Endothelial cell of umbilical vein (primary cell): Measurements from ENCODE around the gene FXYD6. TPM values are rescaled to one million over a fixed set of nuclear protein-coding genes. Genes with fewer than 3 reads are reported as not detected.
A peak's percentile ranks its signal among the peaks of the same experiment; 100 is the strongest.

Experiments
- BruUV-seq: library from RNA; stranded (reverse); fragments of 400-500 nt; replicated peaks from 2 replicates; lab custom pipeline; 2021; lab: Mats Ljungman, UMichigan
- CTCF ChIA-PET: fragments of 300-600, 350-600 bp; sonication (Branson Sonifier 250); formaldehyde crosslinking; loops from one replicate; lab custom pipeline; 2021; ENCODE audit warnings: antibody characterized with exemption, inconsistent platforms; lab: Charles Lee
- POLR2A ChIA-PET: fragments of 300-600, 350-600 bp; sonication (Branson Sonifier 250); formaldehyde crosslinking; loops from one replicate; lab custom pipeline; 2021; ENCODE audit warnings: antibody characterized with exemption, inconsistent platforms; lab: Charles Lee
- DNase-seq: peaks from one replicate; pipeline ENCODE4 v3.0.0-alpha.2; 2011; ENCODE audit warnings: low read depth, low spot score
- FAIRE-seq: peaks from 2 replicates; lab custom pipeline; 2011; peaks lifted over from hg19 to GRCh38; lab: Jason Lieb, UNC
- H2AFZ ChIP-seq: 2 replicates; pipeline ENCODE4 v1.6.0; 2012; ENCODE audit warnings: low read depth, low read length, control low read depth, inconsistent platforms
- H3K27ac ChIP-seq: 2 replicates; pipeline ENCODE4 v1.5.1; 2011; ENCODE audit warnings: low read depth, mild to moderate bottlenecking, control low read depth, low read length, moderate library complexity; ENCODE audit not compliant: insufficient read depth
- H3K27me3 ChIP-seq, 2 experiments: 2 replicates each; pipeline versions ENCODE4 v1.6.0 to v1.6.1; 2011; ENCODE audit warnings: low read length in 2 of 2, mixed read lengths in 1 of 2; ENCODE audit not compliant: control insufficient read depth in 2 of 2, insufficient read depth in 2 of 2
- H3K36me3 ChIP-seq, 2 experiments: 2 replicates in 1 of 2; 3 replicates in 1 of 2; pipeline ENCODE4 v1.5.1; 2011; ENCODE audit warnings: low read length in 2 of 2, mild to moderate bottlenecking in 1 of 2, moderate library complexity in 1 of 2; ENCODE audit not compliant: control insufficient read depth in 2 of 2, insufficient read depth in 2 of 2; ENCODE audit errors: extremely low read depth in 1 of 2
- H3K4me1 ChIP-seq: 3 replicates; pipeline ENCODE4 v1.5.1; 2011; ENCODE audit warnings: mild to moderate bottlenecking, low read length; ENCODE audit not compliant: control insufficient read depth, insufficient read depth; ENCODE audit errors: extremely low read depth
- H3K4me2 ChIP-seq: 2 replicates; pipeline ENCODE4 v1.6.1; 2011; ENCODE audit warnings: low read length, control low read depth, mixed read lengths; ENCODE audit not compliant: insufficient read depth
- H3K4me3 ChIP-seq, 3 experiments: fragments of 200-600 bp in 1 of 3; sonication (generic), shearing (Covaris generic) in 1 of 3; replicated peaks in 1 of 3; 2 replicates each; pipeline ENCODE4 v1.5.1; 2011 to 2016; ENCODE audit warnings: control low read depth in 3 of 3, low read length in 3 of 3, mild to moderate bottlenecking in 2 of 3, inconsistent platforms in 1 of 3, low read depth in 1 of 3, moderate library complexity in 1 of 3; ENCODE audit not compliant: insufficient read depth in 1 of 3
- H3K79me2 ChIP-seq: 2 replicates; pipeline ENCODE4 v1.6.0; 2012; ENCODE audit warnings: low read length, inconsistent platforms; ENCODE audit not compliant: control insufficient read depth, insufficient read depth
- H3K9ac ChIP-seq: replicated peaks from 2 replicates; pipeline ENCODE3; 2011; ENCODE audit warnings: low read length, control low read depth; ENCODE audit not compliant: insufficient read depth; ENCODE audit errors: extremely low read depth
- H3K9me1 ChIP-seq: replicated peaks from 3 replicates; pipeline ENCODE4 v1.6.0; 2011; ENCODE audit warnings: mild to moderate bottlenecking, low read length; ENCODE audit not compliant: control insufficient read depth, insufficient read depth; ENCODE audit errors: extremely low read depth
- H3K9me3 ChIP-seq: replicated peaks from 2 replicates; pipeline ENCODE4 v1.5.1; 2012; ENCODE audit warnings: low read length, inconsistent platforms; ENCODE audit not compliant: control insufficient read depth, insufficient read depth
- H4K20me1 ChIP-seq: replicated peaks from 2 replicates; pipeline ENCODE3; 2011; ENCODE audit warnings: mild to moderate bottlenecking, low read length; ENCODE audit not compliant: control insufficient read depth, insufficient read depth; ENCODE audit errors: extremely low read depth
- EZH2 ChIP-seq: IDR thresholded peaks from 2 replicates; pipeline ENCODE4 v1.6.1; 2012; ENCODE audit warnings: borderline replicate concordance, low read depth, mild to moderate bottlenecking, moderate library complexity, low read length, inconsistent platforms; ENCODE audit not compliant: severe bottlenecking
- FOS ChIP-seq: IDR thresholded peaks from 2 replicates; pipeline ENCODE4 v1.6.1; 2011; ENCODE audit warnings: mild to moderate bottlenecking, low read length, moderate library complexity, borderline replicate concordance; ENCODE audit not compliant: insufficient read depth
- GATA2 ChIP-seq: IDR thresholded peaks from 2 replicates; pipeline ENCODE4 v1.7.0; 2011; ENCODE audit warnings: low read depth, mild to moderate bottlenecking, moderate library complexity, mixed read lengths, low read length; ENCODE audit not compliant: insufficient read length, insufficient read depth
- JUN ChIP-seq: IDR thresholded peaks from 2 replicates; pipeline ENCODE4 v1.6.1; 2011; ENCODE audit warnings: borderline replicate concordance, low read depth; ENCODE audit not compliant: insufficient read length, insufficient read depth
- MYC ChIP-seq: IDR thresholded peaks from one replicate; pipeline ENCODE4 v1.6.1; 2011; ENCODE audit warnings: mild to moderate bottlenecking, low read depth, low read length
- POLR2A ChIP-seq: IDR thresholded peaks from 2 replicates; pipeline ENCODE4 v1.6.1; 2012; ENCODE audit warnings: low read depth, mild to moderate bottlenecking, control low read depth, low read length
- POLR2AphosphoS5 ChIP-seq: IDR thresholded peaks from 2 replicates; pipeline ENCODE4 v1.6.1; 2012; ENCODE audit warnings: low read depth, mild to moderate bottlenecking, control low read depth, low read length, moderate library complexity; ENCODE audit not compliant: insufficient read depth
- dilution Hi-C: fragments of 300-500 bp; cut with MboI; formaldehyde crosslinking; loops from one replicate; pipeline ENCODE4 v1.15.0; 2019; ENCODE audit warnings: low sequenced_read_pairs; ENCODE audit not compliant: extremely low pct_ligation_motif_present
- intact Hi-C: fragments of 100-400 bp; cut with micrococcal nuclease; formaldehyde crosslinking; loops from one replicate; pipeline ENCODE4 v1.10.0; 2022
- polyA plus RNA-seq, 4 experiments: library from polyadenylated mRNA; depleted of rRNA in 3 of 4; stranded (reverse) in 3 of 4; unstranded in 1 of 4; fragments of >200 nt; gene quantifications; 2 replicates each; pipeline versions ENCODE4 v1.2.1 to v1.2.3, GENCODE V29; 2011 to 2012; ENCODE audit warnings: missing spikeins in 1 of 4
- total RNA-seq: library from RNA; stranded (reverse); gene quantifications from 2 replicates; pipeline ENCODE4 v1.2.3, GENCODE V29; 2021
- TF ChIP-seq, protein P1 (sequence below): IDR thresholded peaks from 2 replicates; pipeline ENCODE4 v1.6.1; 2011; ENCODE audit not compliant: insufficient read depth, insufficient read length
- TF ChIP-seq, protein P2 (sequence below), 2 donors: IDR thresholded peaks; 1 replicate in 1 of 2; 2 replicates in 1 of 2; pipeline ENCODE4 v1.5.1; 2011; ENCODE audit warnings: low read length in 2 of 2, mild to moderate bottlenecking in 2 of 2, moderate library complexity in 2 of 2, control low read depth in 1 of 2, inconsistent platforms in 1 of 2, low read depth in 1 of 2; ENCODE audit not compliant: insufficient read depth in 1 of 2; ENCODE audit errors: extremely low read depth in 1 of 2

The FXYD6 gene
- total and polyA plus RNA-seq, 2 donors (not counting 3 experiments of a cell fraction or from before 2014, with no cell fraction given), result 1.4 to 8.7 TPM

DNA sequence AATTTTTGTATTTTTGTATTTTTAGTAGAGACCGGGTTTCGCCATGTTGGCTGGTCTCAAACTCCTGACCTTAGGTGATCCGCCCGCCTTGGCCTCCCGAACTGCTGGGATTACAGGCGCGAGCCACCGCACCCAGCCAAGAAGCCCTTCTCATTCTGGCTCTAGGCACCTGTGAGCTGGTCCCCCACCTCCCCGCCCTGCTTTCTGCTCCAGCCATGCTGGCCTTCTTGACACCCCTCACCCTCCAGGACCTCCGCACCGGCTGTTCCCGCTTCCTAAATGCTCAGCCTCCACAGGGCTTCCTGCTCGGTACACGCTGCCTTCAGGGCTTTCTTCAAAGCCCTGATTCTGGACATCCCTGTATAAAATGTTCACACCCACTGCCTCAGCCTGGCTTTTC is 46.4 kb downstream of the FXYD6 start:
- intact Hi-C loops, result no loop called here
- dilution Hi-C loops, result no loop called here
- POLR2A ChIA-PET, result no interaction called here
- no peak for DNase-seq
- Histone ChIP-seq H3K27ac (no peak overlapping the region), H3K9me1 (no peaks in the 10 kb centered on the region), H3K9ac (no peak overlapping the region), H3K9me3 (no peaks in the 10 kb centered on the region), H3K27me3 (peaks cover 0 to 3% of the 10 kb centered on the region in 2 experiments), H2AFZ (no peak overlapping the region), H3K4me3 (no peak overlapping the region), H3K4me2 (no peak overlapping the region), H4K20me1 (no peaks in the 10 kb centered on the region), H3K79me2 (no peaks in the 10 kb centered on the region), H3K4me1 (peaks cover 15% of the 10 kb centered on the region), H3K36me3 (no peaks in the 10 kb centered on the region)
- CTCF ChIA-PET, result interaction anchor here (0.6 to 3.7 kb wide), 2 partner anchors 117 to 224 kb away, joined by 3 to 34 read pairs; no protein-coding TSS in a partner anchor
- no TSS peak for BruUV-seq
- no peak for FAIRE-seq
- TF ChIP-seq POLR2A (no peak), POLR2AphosphoS5 (no peak), FOS (no peak), MYC (no peak), GATA2 (no peak), EZH2 (no peak), JUN (no peak)
- TF ChIP-seq, protein P1, sequence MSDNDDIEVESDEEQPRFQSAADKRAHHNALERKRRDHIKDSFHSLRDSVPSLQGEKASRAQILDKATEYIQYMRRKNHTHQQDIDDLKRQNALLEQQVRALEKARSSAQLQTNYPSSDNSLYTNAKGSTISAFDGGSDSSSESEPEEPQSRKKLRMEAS, result no peak

DNA sequence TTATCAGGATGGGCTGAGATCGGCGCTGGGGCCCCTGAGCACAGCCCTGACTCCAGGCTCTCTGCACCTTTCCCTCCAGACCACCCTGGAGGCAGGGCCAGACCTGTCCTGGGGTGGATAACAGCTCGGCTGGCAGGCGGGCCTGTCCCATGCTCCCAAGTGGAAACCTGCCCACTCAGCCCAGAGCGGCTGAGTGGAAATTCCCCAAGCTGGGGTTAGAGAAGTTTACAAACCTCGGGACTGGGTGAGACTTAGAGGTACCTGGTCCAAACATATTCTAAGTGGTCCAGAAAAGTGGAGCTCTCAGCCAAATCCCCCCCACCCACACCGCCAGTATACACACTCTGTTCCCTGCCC is 47.1 kb downstream of the FXYD6 start:
- H3K4me2 ChIP-seq, result no peak overlapping the region
- H3K4me3 ChIP-seq, result no peak overlapping the region
- BruUV-seq, result no TSS peak
- H3K9me1 ChIP-seq, result no peaks in the 10 kb centered on the region
- TF ChIP-seq POLR2AphosphoS5 (no peak), JUN (no peak), FOS (no peak), MYC (no peak), GATA2 (no peak), POLR2A (no peak), EZH2 (no peak)
- TF ChIP-seq, protein P2, sequence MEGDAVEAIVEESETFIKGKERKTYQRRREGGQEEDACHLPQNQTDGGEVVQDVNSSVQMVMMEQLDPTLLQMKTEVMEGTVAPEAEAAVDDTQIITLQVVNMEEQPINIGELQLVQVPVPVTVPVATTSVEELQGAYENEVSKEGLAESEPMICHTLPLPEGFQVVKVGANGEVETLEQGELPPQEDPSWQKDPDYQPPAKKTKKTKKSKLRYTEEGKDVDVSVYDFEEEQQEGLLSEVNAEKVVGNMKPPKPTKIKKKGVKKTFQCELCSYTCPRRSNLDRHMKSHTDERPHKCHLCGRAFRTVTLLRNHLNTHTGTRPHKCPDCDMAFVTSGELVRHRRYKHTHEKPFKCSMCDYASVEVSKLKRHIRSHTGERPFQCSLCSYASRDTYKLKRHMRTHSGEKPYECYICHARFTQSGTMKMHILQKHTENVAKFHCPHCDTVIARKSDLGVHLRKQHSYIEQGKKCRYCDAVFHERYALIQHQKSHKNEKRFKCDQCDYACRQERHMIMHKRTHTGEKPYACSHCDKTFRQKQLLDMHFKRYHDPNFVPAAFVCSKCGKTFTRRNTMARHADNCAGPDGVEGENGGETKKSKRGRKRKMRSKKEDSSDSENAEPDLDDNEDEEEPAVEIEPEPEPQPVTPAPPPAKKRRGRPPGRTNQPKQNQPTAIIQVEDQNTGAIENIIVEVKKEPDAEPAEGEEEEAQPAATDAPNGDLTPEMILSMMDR (IDR thresholded peaks at IDR 0.05; ENCODE audit: extremely low read depth in 1 of 2, insufficient read depth in 1 of 2, low read depth in 1 of 2, low read length in 2 of 2), result no peak
- TF ChIP-seq, protein P1, result no peak
- ChIA-PET CTCF (interaction anchor here (1.6 to 3.7 kb wide), 3 partner anchors 11 to 224 kb away, joined by 8 to 34 read pairs (median 16); no protein-coding TSS in a partner anchor), POLR2A (no interaction called here)
- FAIRE-seq (no peak), DNase-seq (no peak)
- H4K20me1 ChIP-seq, result no peaks in the 10 kb centered on the region
- peaks cover 22% of the 10 kb centered on the region for H3K4me1 ChIP-seq
- H3K36me3 ChIP-seq, result no peaks in the 10 kb centered on the region
- dilution Hi-C loops, result no loop called here
- intact Hi-C loops, result no loop called here
- peak overlapping the region; percentile 2 for H3K27ac ChIP-seq
- no peak overlapping the region for H3K9ac ChIP-seq
- H2AFZ ChIP-seq, result no peak overlapping the region
- H3K27me3 ChIP-seq, result peaks cover 0 to 3% of the 10 kb centered on the region in 2 experiments
- no peaks in the 10 kb centered on the region for H3K79me2 ChIP-seq
- no peaks in the 10 kb centered on the region for H3K9me3 ChIP-seq
